GM12891 (cell line): ENCODE data around the gene ZCCHC24.

Source experiments
- PAX5 ChIP-seq: IDR thresholded peaks from 2 replicates; pipeline ENCODE4 v1.6.1; 2011; ENCODE audit warnings: low read length, moderate library complexity, mild to moderate bottlenecking; ENCODE audit not compliant: insufficient read depth, severe bottlenecking
- POLR2A ChIP-seq: IDR thresholded peaks from 2 replicates; pipeline ENCODE4 v1.6.1; 2011; ENCODE audit warnings: low read depth, low read length, control low read depth
- POLR2AphosphoS5 ChIP-seq: IDR thresholded peaks from 2 replicates; pipeline ENCODE4 v1.6.1; 2011; ENCODE audit warnings: low read depth, low read length, control low read depth
- POU2F2 ChIP-seq: IDR thresholded peaks from 2 replicates; pipeline ENCODE4 v1.6.1; 2011; ENCODE audit warnings: low read depth, mild to moderate bottlenecking, control low read depth, low read length, moderate library complexity
- SPI1 ChIP-seq: IDR thresholded peaks from 2 replicates; pipeline ENCODE4 v1.6.1; 2011; ENCODE audit warnings: low read depth, low read length, control low read depth
- TAF1 ChIP-seq: IDR thresholded peaks from 2 replicates; pipeline ENCODE4 v1.6.1; 2011; ENCODE audit warnings: low read depth, low read length, control low read depth

DNA sequence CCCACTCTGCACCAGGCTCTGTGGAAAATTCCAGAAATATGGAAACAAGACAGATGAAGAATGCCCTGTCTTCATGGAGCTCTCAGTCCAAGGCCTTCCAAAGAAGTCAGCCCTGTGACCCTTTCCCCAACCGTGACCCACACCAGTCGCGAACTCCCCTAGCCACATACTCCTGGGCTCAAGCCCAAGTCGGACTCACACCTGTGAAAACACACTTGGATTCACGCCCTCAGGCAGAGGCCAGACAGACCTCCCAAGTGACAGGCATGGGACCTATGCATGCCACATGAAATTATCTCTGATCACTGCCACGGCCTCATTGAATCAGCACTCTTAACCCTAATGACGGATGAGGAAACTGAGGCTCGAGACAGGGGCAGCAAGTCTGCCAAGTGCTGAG lies 42.5 kb downstream of the ZCCHC24 start:
- TF ChIP-seq POLR2AphosphoS5 (no peak), POLR2A (no peak), TAF1 (no peak), POU2F2 (no peak), PAX5 (no peak), SPI1 (no peak)
